ENCODE data around the gene EIF2D.
A peak's percentile ranks its signal among the peaks of the same experiment; 100 is the strongest.

Gene EIF2D

GRCh38 chr1:206595581-206596318 is 16.5 kb downstream of the EIF2D start:
- in situ Hi-C loops (cut with HindIII; ENCODE audit: low sequenced_read_pairs) = no loop called here
- TF ChIP-seq CTCF (IDR thresholded peaks at IDR 0.05; ENCODE audit: low read depth, low read length) = no peak
- H3K4me3 ChIP-seq (ENCODE audit: low read depth, low read length) = no peak overlapping the region
- DNase-seq (ENCODE audit: low read depth, low spot score) = no peak

- TF ChIP-seq CTCF (IDR thresholded peaks at IDR 0.05; ENCODE audit: low read depth, low read length) = no peak
- DNase-seq (ENCODE audit: low read depth, low spot score) = no peak
- no peak overlapping the region for H3K4me3 ChIP-seq (ENCODE audit: low read depth, low read length)
- in situ Hi-C loops (cut with HindIII; ENCODE audit: low sequenced_read_pairs) = no loop called here
Measured at GRCh38 chr1:206593351-206593925, 18.8 kb downstream of the EIF2D start.

GRCh38 chr1:206591696-206592095 is 20.6 kb downstream of the EIF2D start:
- in situ Hi-C loops (cut with HindIII; ENCODE audit: low sequenced_read_pairs) = no loop called here
- H3K4me3 ChIP-seq (ENCODE audit: low read depth, low read length) = no peak overlapping the region
- no peak for TF ChIP-seq CTCF (IDR thresholded peaks at IDR 0.05; ENCODE audit: low read depth, low read length)
- DNase-seq (ENCODE audit: low read depth, low spot score) = no peak

- in situ Hi-C loops (cut with HindIII; ENCODE audit: low sequenced_read_pairs) = no loop called here
- no peak for TF ChIP-seq CTCF (IDR thresholded peaks at IDR 0.05; ENCODE audit: low read depth, low read length)
- DNase-seq (ENCODE audit: low read depth, low spot score) = no peak
- H3K4me3 ChIP-seq (ENCODE audit: low read depth, low read length) = no peak overlapping the region
Measured at GRCh38 chr1:206591226-206591625, 21.0 kb downstream of the EIF2D start.

GRCh38 chr1:206590025-206590758 is 22.1 kb downstream of the EIF2D start:
- H3K4me3 ChIP-seq (ENCODE audit: low read depth, low read length) = no peak overlapping the region
- DNase-seq (ENCODE audit: low read depth, low spot score) = peak; percentile 78
- in situ Hi-C loops (cut with HindIII; ENCODE audit: low sequenced_read_pairs) = no loop called here
- TF ChIP-seq CTCF (IDR thresholded peaks at IDR 0.05; ENCODE audit: low read depth, low read length) = peak; percentile 33

- DNase-seq (ENCODE audit: low read depth, low spot score) = peak; percentile 92
- H3K4me3 ChIP-seq (ENCODE audit: low read depth, low read length) = no peak overlapping the region
- TF ChIP-seq CTCF (IDR thresholded peaks at IDR 0.05; ENCODE audit: low read depth, low read length) = no peak
- in situ Hi-C loops (cut with HindIII; ENCODE audit: low sequenced_read_pairs) = no loop called here
Measured at GRCh38 chr1:206589206-206589605, 23.1 kb downstream of the EIF2D start.
